ENCODE results near the gene DPP9. TPM values are rescaled to one million over a fixed set of nuclear protein-coding genes. Genes with fewer than 3 reads are reported as not detected.

The DPP9 gene
- total and polyA plus RNA-seq, 7 experiments from 2014 or later: 16.4 to 90.7 (median 80.1) TPM

DNA sequence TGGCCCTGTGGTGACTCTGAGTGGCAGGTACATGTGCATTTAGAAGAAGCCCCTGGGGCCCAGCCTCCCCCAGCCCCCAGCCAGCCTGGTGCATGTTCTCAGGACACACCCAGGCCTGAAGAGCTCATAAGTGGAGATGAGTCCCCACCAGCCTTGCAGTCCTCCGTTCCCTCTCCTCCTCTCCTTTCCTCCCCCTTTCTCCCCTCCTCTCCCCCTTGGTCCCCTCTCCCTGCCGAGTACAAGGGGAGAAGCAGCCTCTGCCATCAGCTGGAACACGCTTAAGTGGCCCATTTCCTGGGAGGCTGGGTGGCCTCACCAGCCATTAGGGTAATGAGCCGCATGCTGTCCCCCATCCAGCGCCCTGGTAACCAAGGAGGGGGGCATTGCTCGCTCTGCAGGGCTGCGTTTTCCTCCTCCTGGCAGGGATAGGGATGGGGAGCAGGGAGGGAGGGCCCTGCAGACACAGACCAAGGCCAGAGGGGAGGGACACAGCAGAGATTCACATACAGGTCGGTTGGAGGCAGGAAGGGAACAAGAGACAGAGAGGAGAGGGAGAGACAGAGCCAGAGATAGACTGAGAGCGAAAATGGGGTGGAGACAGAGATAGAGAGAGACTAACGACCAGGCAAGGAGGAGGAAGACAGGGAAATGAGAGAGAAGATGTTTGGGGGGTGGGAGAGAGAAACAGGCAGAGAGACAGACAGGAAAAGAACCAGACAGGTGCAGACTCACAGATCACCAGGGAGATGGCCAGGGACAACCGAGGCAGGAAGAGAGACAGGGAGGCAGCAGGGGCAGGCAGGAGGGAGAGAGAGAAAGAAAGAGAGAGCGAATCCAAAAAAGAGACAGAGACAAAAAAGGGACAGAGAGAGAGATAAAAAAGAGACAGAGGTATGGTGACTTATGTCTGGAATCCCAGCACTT lies 19.3 kb upstream of the DPP9 start:
- no peak for DNase-seq
- Histone ChIP-seq H3K4me1 (ENCODE audit: control insufficient read depth in 2 of 2, insufficient read depth in 2 of 2, low read length in 2 of 2) (no peaks in the 10 kb centered on the region), H3K27me3 (ENCODE audit: control insufficient read depth in 2 of 2, insufficient read depth in 2 of 2, low read length in 2 of 2) (no peaks in the 10 kb centered on the region), H3K9me3 (ENCODE audit: control insufficient read depth in 2 of 3, low read length in 3 of 3) (no peaks in the 10 kb centered on the region), H3K36me3 (ENCODE audit: control insufficient read depth in 2 of 3, insufficient read depth in 3 of 3, low read length in 3 of 3) (no peaks in the 10 kb centered on the region), H3K27ac (ENCODE audit: low read depth, low read length) (no peak overlapping the region), H3K4me3 (ENCODE audit: low read length) (no peak overlapping the region)
- Mint-ChIP-seq H3K9me3 (no peaks in the 10 kb centered on the region), H3K36me3 (no peaks in the 10 kb centered on the region), H3K4me3 (peak overlapping the region in 1 of 10 donors; percentile 5), H3K4me1 (peaks cover 0 to 8% (median 0%) of the 10 kb centered on the region in 7 donors), H3K27ac (peak overlapping the region in 1 of 9 donors; percentile 6), H3K27me3 (peaks cover 11 to 26% (median 19%) of the 10 kb centered on the region in 5 donors)
- ChIA-PET POLR2A (no interaction called here), CTCF (no interaction called here)
- ATAC-seq: no peak
- intact Hi-C loops (cut with micrococcal nuclease): no loop called here

DNA sequence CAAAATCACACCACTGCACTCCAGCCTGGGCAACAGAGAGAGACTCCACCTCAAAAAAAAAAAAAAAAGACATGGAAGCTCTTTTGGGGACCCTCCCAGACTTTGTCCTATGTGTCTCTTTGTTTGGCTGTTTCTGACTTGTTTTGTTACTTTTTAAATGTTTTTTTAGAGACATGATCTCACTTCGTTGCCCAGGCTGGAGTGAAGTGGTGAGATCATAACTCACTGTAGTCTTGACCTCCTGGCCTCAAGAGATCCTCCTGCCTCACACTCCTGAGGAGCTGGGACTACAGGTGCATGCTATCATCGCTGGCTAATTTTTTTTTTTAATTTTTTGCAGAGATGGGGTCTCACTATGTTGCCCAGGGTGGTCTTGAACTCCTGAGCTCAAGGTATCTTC lies 16.4 kb upstream of the DPP9 start:
- no peaks in the 10 kb centered on the region for H3K9me3 ChIP-seq (ENCODE audit: control insufficient read depth in 2 of 3, low read length in 3 of 3)
- ATAC-seq (no peak), DNase-seq (no peak)
- no peak overlapping the region for H3K27ac Mint-ChIP-seq
- ChIA-PET POLR2A (no interaction called here), CTCF (interaction anchor here (2.4 kb wide), 1 partner anchor 51 kb away, joined by 8 read pairs; the partner anchor contains the start of gene FEM1A)
- H3K4me1 Mint-ChIP-seq: peaks cover 0 to 8% (median 0%) of the 10 kb centered on the region in 7 donors
- H3K4me3 ChIP-seq (ENCODE audit: low read length): no peak overlapping the region
- H3K36me3 ChIP-seq (ENCODE audit: control insufficient read depth in 2 of 3, insufficient read depth in 3 of 3, low read length in 3 of 3): no peaks in the 10 kb centered on the region
- intact Hi-C loops (cut with micrococcal nuclease): no loop called here
- H3K4me3 Mint-ChIP-seq: no peak overlapping the region
- H3K4me1 ChIP-seq (ENCODE audit: control insufficient read depth in 2 of 2, insufficient read depth in 2 of 2, low read length in 2 of 2): no peaks in the 10 kb centered on the region
- peaks cover 0 to 22% (median 7%) of the 10 kb centered on the region in 5 donors for H3K27me3 Mint-ChIP-seq
- H3K9me3 Mint-ChIP-seq: no peaks in the 10 kb centered on the region
- H3K27ac ChIP-seq (ENCODE audit: low read depth, low read length): no peak overlapping the region
- no peaks in the 10 kb centered on the region for H3K27me3 ChIP-seq (ENCODE audit: control insufficient read depth in 2 of 2, insufficient read depth in 2 of 2, low read length in 2 of 2)
- H3K36me3 Mint-ChIP-seq: no peaks in the 10 kb centered on the region

DNA sequence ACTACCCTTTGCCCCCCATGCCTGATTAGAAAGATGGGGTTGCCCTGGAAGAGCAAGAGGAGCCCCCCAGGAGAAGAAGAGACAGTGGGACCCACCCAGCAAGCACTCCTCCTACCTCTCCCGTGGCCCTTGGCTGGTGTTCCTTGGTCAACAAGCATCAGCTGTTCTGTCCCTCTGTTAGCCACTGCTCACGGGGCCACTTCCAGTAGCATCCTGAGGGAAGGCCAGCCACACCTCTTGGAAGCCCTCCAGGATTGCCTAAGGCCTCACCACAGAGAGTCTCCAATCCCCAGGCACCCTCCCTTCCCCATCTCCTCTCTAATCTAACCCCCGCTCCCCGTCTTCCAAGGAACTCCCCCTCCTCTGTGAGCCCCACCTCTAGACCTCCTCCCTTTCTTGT lies 15.1 kb upstream of the DPP9 start:
- Histone ChIP-seq H3K4me3 (ENCODE audit: low read length) (no peak overlapping the region), H3K27me3 (ENCODE audit: control insufficient read depth in 2 of 2, insufficient read depth in 2 of 2, low read length in 2 of 2) (no peaks in the 10 kb centered on the region), H3K4me1 (ENCODE audit: control insufficient read depth in 2 of 2, insufficient read depth in 2 of 2, low read length in 2 of 2) (no peaks in the 10 kb centered on the region), H3K36me3 (ENCODE audit: control insufficient read depth in 2 of 3, insufficient read depth in 3 of 3, low read length in 3 of 3) (no peaks in the 10 kb centered on the region), H3K27ac (ENCODE audit: low read depth, low read length) (no peak overlapping the region), H3K9me3 (ENCODE audit: control insufficient read depth in 2 of 3, low read length in 3 of 3) (no peaks in the 10 kb centered on the region)
- H3K27ac Mint-ChIP-seq: no peak overlapping the region
- CTCF ChIA-PET: interaction anchor here (0.7 to 2.4 kb wide), 2 partner anchors 52 to 66 kb away, joined by 4 to 8 read pairs; partner anchors contain the start of gene FEM1A
- no peaks in the 10 kb centered on the region for H3K36me3 Mint-ChIP-seq
- peaks cover 0 to 28% (median 7%) of the 10 kb centered on the region in 5 donors for H3K27me3 Mint-ChIP-seq
- POLR2A ChIA-PET: interaction anchor here (2.0 kb wide), 1 partner anchor 52 kb away, joined by 6 read pairs; the partner anchor contains the start of gene FEM1A
- H3K4me3 Mint-ChIP-seq: no peak overlapping the region
- intact Hi-C loops (cut with micrococcal nuclease): no loop called here
- no peak for ATAC-seq
- no peaks in the 10 kb centered on the region for H3K9me3 Mint-ChIP-seq
- peaks cover 0 to 6% (median 0%) of the 10 kb centered on the region in 7 donors for H3K4me1 Mint-ChIP-seq
- DNase-seq: no peak

DNA sequence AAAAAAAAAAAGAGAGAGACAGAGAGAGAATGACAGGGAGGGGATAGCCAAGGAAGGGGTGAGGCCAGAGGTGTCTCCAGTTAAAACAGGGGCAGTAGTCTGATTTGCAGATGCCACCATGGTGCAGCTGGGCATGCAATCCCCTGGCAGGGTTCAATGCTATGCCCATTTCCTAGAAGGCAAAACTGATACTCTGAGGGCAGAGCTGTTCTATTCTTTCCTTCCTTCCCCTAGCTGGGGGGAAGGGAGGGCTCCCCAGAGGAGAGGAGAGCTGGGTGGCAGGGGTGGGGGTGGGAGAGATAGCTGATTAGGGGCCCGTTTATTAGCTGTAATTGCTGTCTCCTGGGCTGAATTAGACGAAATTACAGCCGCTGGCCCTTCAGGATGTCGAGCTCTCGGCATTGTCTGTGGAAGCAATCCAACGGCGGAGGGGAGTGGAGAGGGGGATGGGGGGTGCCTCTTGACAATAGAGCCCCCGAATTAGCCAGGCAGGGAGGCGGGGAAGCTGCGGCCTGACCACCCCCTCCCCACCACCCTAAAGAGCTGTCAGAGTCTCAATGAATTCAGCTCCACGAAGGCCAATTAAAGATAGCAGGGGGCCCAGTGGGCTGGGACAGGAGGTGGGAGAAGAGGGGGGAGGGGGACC lies 14.4 kb upstream of the DPP9 start:
- peaks cover 0 to 7% (median 0%) of the 10 kb centered on the region in 7 donors for H3K4me1 Mint-ChIP-seq

DNA sequence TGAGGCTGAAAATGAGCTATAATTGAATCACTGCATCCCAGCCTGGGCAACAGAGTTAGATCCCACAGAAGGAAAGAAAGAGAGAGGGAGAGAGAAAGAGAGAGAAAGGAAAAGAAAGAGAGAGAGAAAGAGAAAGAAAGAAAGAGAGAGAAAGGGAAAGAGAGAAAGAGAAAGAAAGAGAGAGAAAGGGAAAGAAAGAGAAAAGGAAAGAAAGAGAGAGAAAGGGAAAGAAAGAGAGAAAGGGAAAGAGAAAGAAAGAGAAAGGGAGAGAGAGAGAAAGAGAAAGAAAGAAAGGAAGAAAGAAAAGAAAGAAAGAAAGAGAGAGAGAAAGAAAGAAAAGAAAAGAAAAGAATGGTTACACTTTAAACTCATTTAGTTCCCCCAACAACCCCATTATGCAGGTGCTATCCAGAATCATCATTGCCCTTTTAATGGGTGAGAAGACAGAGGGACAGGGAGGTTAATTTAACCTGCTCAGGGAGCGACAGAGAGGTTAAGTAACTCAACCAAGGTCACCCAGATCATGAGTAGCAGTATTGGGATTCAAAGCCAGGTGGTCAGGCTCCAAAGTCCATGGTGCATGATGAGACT lies 10.2 kb upstream of the DPP9 start:
- DNase-seq: no peak
- Histone ChIP-seq H3K27ac (ENCODE audit: low read depth, low read length) (no peak overlapping the region), H3K27me3 (ENCODE audit: control insufficient read depth in 2 of 2, insufficient read depth in 2 of 2, low read length in 2 of 2) (no peaks in the 10 kb centered on the region), H3K4me1 (ENCODE audit: control insufficient read depth in 2 of 2, insufficient read depth in 2 of 2, low read length in 2 of 2) (peaks cover 3 to 4% of the 10 kb centered on the region in 2 donors), H3K4me3 (ENCODE audit: low read length) (no peak overlapping the region), H3K9me3 (ENCODE audit: control insufficient read depth in 2 of 3, low read length in 3 of 3) (no peaks in the 10 kb centered on the region), H3K36me3 (ENCODE audit: control insufficient read depth in 2 of 3, insufficient read depth in 3 of 3, low read length in 3 of 3) (no peaks in the 10 kb centered on the region)
- no peaks in the 10 kb centered on the region for H3K36me3 Mint-ChIP-seq
- peaks cover 0 to 22% (median 5%) of the 10 kb centered on the region in 5 donors for H3K27me3 Mint-ChIP-seq
- H3K27ac Mint-ChIP-seq: peak overlapping the region in 1 of 9 donors; percentile 62
- CTCF ChIA-PET: interaction anchor here (5.3 kb wide), 1 partner anchor 57 kb away, joined by 33 read pairs; the partner anchor contains the start of gene FEM1A
- H3K4me1 Mint-ChIP-seq: peaks cover 4 to 11% (median 6%) of the 10 kb centered on the region in 7 donors
- POLR2A ChIA-PET: no interaction called here
- intact Hi-C loops (cut with micrococcal nuclease): loop anchor here in 1 of 2 donors (2.0 kb wide), 1 partner anchor 297 kb away; no protein-coding TSS in a partner anchor
- H3K4me3 Mint-ChIP-seq: peak overlapping the region in 1 of 10 donors; percentile 26
- ATAC-seq: no peak
- H3K9me3 Mint-ChIP-seq: peaks cover 0 to 1% (median 0%) of the 10 kb centered on the region in 11 donors

More for the DNA sequence above, 14.4 kb upstream of the DPP9 start:
- ATAC-seq (no peak), DNase-seq (no peak)
- Mint-ChIP-seq H3K4me3 (no peak overlapping the region), H3K36me3 (no peaks in the 10 kb centered on the region), H3K9me3 (no peaks in the 10 kb centered on the region), H3K27ac (no peak overlapping the region), H3K27me3 (peaks cover 0 to 28% (median 4%) of the 10 kb centered on the region in 5 donors)
- no peaks in the 10 kb centered on the region for H3K4me1 ChIP-seq (ENCODE audit: control insufficient read depth in 2 of 2, insufficient read depth in 2 of 2, low read length in 2 of 2)
- H3K4me3 ChIP-seq (ENCODE audit: low read length): no peak overlapping the region
- intact Hi-C loops (cut with micrococcal nuclease): no loop called here
- H3K27ac ChIP-seq (ENCODE audit: low read depth, low read length): no peak overlapping the region
- no peaks in the 10 kb centered on the region for H3K36me3 ChIP-seq (ENCODE audit: control insufficient read depth in 2 of 3, insufficient read depth in 3 of 3, low read length in 3 of 3)
- no peaks in the 10 kb centered on the region for H3K27me3 ChIP-seq (ENCODE audit: control insufficient read depth in 2 of 2, insufficient read depth in 2 of 2, low read length in 2 of 2)
- CTCF ChIA-PET: interaction anchor here (2.4 kb wide), 1 partner anchor 53 kb away, joined by 8 read pairs; the partner anchor contains the start of gene FEM1A
- no peaks in the 10 kb centered on the region for H3K9me3 ChIP-seq (ENCODE audit: control insufficient read depth in 2 of 3, low read length in 3 of 3)
- POLR2A ChIA-PET: interaction anchor here (2.0 kb wide), 1 partner anchor 53 kb away, joined by 6 read pairs; the partner anchor contains the start of gene FEM1A

DNA sequence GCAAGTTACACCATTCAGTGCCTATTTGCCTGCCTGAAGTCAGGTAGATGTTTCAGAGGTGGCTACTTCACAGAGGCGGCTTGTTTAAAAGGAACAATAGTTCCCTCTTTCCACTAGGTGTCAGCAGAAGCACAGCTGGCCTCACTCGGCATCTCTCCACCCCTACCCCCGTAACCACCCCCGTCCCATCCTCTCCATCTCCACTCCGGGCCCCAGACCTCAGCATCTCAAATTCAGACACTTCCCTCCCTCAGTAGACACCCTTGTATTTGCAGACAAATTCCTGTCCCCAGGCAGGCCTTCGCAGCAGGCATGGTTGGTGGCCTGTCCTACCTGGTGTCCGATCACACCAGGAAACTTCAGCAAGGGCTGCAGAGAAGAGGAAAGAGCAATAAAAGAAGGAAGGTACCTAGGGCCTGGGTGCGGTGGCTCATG lies 9.1 kb upstream of the DPP9 start:
- Histone ChIP-seq H3K36me3 (ENCODE audit: control insufficient read depth in 2 of 3, insufficient read depth in 3 of 3, low read length in 3 of 3) (no peaks in the 10 kb centered on the region), H3K4me3 (ENCODE audit: low read length) (peak overlapping the region; percentile 24), H3K27me3 (ENCODE audit: control insufficient read depth in 2 of 2, insufficient read depth in 2 of 2, low read length in 2 of 2) (no peaks in the 10 kb centered on the region), H3K9me3 (ENCODE audit: control insufficient read depth in 2 of 3, low read length in 3 of 3) (no peaks in the 10 kb centered on the region), H3K27ac (ENCODE audit: low read depth, low read length) (no peak overlapping the region), H3K4me1 (ENCODE audit: control insufficient read depth in 2 of 2, insufficient read depth in 2 of 2, low read length in 2 of 2) (peaks cover 3 to 4% of the 10 kb centered on the region in 2 donors)
- POLR2A ChIA-PET: interaction anchor here (0.7 to 4.8 kb wide), 2 partner anchors 58 to 98 kb away, joined by 3 to 20 read pairs; partner anchors contain the start of gene FEM1A
- ATAC-seq (peak; percentile 95), DNase-seq (peak in 8 of 9 donors; percentile 38 to 66 (median 54))
- Mint-ChIP-seq H3K4me1 (peaks cover 4 to 11% (median 6%) of the 10 kb centered on the region in 7 donors), H3K9me3 (peaks cover 0 to 1% (median 0%) of the 10 kb centered on the region in 11 donors), H3K27ac (peak overlapping the region in 4 of 9 donors; percentile 1 to 78 (median 52)), H3K4me3 (peak overlapping the region in 6 of 10 donors; percentile 2 to 77 (median 35)), H3K36me3 (no peaks in the 10 kb centered on the region), H3K27me3 (peaks cover 0 to 14% (median 5%) of the 10 kb centered on the region in 5 donors)
- CTCF ChIA-PET: interaction anchor here (5.3 kb wide), 1 partner anchor 58 kb away, joined by 33 read pairs; the partner anchor contains the start of gene FEM1A
- intact Hi-C loops (cut with micrococcal nuclease): loop anchor here (1.0 to 2.0 kb wide), 4 partner anchors 8 to 298 kb away; partner anchors contain the start of gene FEM1A (in 2 of the 2)

All from naive thymus-derived CD4-positive, alpha-beta T cell (primary cell).